Neural cell (in vitro differentiated cells): ENCODE data around the gene DISP3. TPM values are rescaled to one million over a fixed set of nuclear protein-coding genes. Genes with fewer than 3 reads are reported as not detected.

Experiments used
- H2AFZ ChIP-seq: fragments of 200-600, 300-800 bp; sonication (generic), shearing (Covaris generic); 2 replicates; pipeline ENCODE4 v1.6.0; 2014; ENCODE audit warnings: low read depth, mild to moderate bottlenecking, antibody characterized with exemption, low read length, moderate library complexity
- H3F3A ChIP-seq: fragments of 200-600 bp; shearing (Covaris generic); 2 replicates; pipeline ENCODE4 v1.6.1; 2016; ENCODE audit warnings: mild to moderate bottlenecking, moderate library complexity, mixed read lengths, antibody characterized with exemption, low read length; ENCODE audit not compliant: insufficient read depth, poor library complexity, severe bottlenecking
- H3K27ac ChIP-seq: fragments of 200-600, 300-800 bp; sonication (generic), shearing (Covaris generic); 2 replicates; pipeline ENCODE4 v1.5.1; 2014; ENCODE audit warnings: mild to moderate bottlenecking, low read length, moderate library complexity
- H3K27me3 ChIP-seq: fragments of 300-800, 200-600 bp; sonication (generic), shearing (Covaris generic); 2 replicates; pipeline ENCODE4 v1.6.0; 2014; ENCODE audit warnings: mild to moderate bottlenecking, low read depth, low read length, moderate library complexity; ENCODE audit not compliant: insufficient read depth
- H3K36me3 ChIP-seq: fragments of 300-800, 200-600 bp; sonication (generic), shearing (Covaris generic); 2 replicates; pipeline ENCODE4 v1.5.1; 2014; ENCODE audit warnings: mild to moderate bottlenecking, antibody characterized with exemption, low read length, moderate library complexity; ENCODE audit not compliant: insufficient read depth
- H3K4me2 ChIP-seq: fragments of 300-800, 200-600 bp; sonication (generic), shearing (Covaris generic); 2 replicates; pipeline ENCODE4 v1.6.0; 2014; ENCODE audit warnings: mild to moderate bottlenecking, low read length
- H3K4me3 ChIP-seq: fragments of 300-800, 200-600 bp; sonication (generic), shearing (Covaris generic); 2 replicates; pipeline ENCODE4 v1.5.1; 2014; ENCODE audit warnings: mild to moderate bottlenecking, low read length, moderate library complexity
- H3K79me2 ChIP-seq: fragments of 200-600 bp; shearing (Covaris generic); replicated peaks from 2 replicates; pipeline ENCODE4 v1.6.0; 2014; ENCODE audit warnings: mild to moderate bottlenecking, low read length, moderate library complexity; ENCODE audit not compliant: insufficient read depth
- H3K9ac ChIP-seq: fragments of 300-800, 200-600 bp; sonication (generic), shearing (Covaris generic); 2 replicates; pipeline ENCODE4 v1.6.1; 2016; ENCODE audit warnings: mild to moderate bottlenecking, low read length, mixed read lengths
- H3K9me2 ChIP-seq: fragments of 200-600 bp; shearing (Covaris generic); 2 replicates; pipeline ENCODE4 v1.6.1; 2016; ENCODE audit warnings: mild to moderate bottlenecking, low read length, mixed read lengths; ENCODE audit not compliant: insufficient read depth
- H3K9me3 ChIP-seq: fragments of 200-600, 300-800 bp; sonication (generic), shearing (Covaris generic); 2 replicates; pipeline ENCODE4 v1.6.1; 2016; ENCODE audit warnings: mild to moderate bottlenecking, mixed run types, low read length, moderate library complexity, mixed read lengths
- H4K20me1 ChIP-seq: fragments of 200-600 bp; shearing (Covaris generic); 2 replicates; pipeline ENCODE4 v1.6.1; 2016; ENCODE audit warnings: mild to moderate bottlenecking, mixed run types; ENCODE audit not compliant: insufficient read depth
- CTCF ChIP-seq: fragments of 450-650 bp; IDR thresholded peaks from 2 replicates; pipeline ENCODE4 v1.5.1; 2014; ENCODE audit warnings: antibody characterized with exemption, mild to moderate bottlenecking, moderate library complexity; ENCODE audit not compliant: poor library complexity, severe bottlenecking
- EZH2 ChIP-seq: fragments of 200-600, 300-800 bp; shearing (Covaris generic), sonication (generic); IDR thresholded peaks from 2 replicates; pipeline ENCODE4 v1.6.1; 2014; ENCODE audit warnings: antibody characterized with exemption, low read length, borderline replicate concordance, mild to moderate bottlenecking; ENCODE audit not compliant: insufficient read depth, poor library complexity, severe bottlenecking
- RAD21 ChIP-seq: fragments of 450-650 bp; conservative IDR thresholded peaks from 2 replicates; pipeline ENCODE4 v1.6.1; 2014; ENCODE audit warnings: antibody characterized with exemption, mild to moderate bottlenecking, moderate library complexity
- REST ChIP-seq: IDR thresholded peaks from 2 replicates; pipeline ENCODE4 v1.6.1; 2012; ENCODE audit warnings: borderline replicate concordance
- TAF1 ChIP-seq: IDR thresholded peaks from 2 replicates; pipeline ENCODE4 v1.6.1; 2012; ENCODE audit warnings: low read depth
- polyA plus RNA-seq: library from polyadenylated mRNA; depleted of rRNA; stranded (reverse); fragments of >200 nt; gene quantifications from 2 replicates; pipeline ENCODE4 v1.2.3, GENCODE V29; 2014

The DISP3 gene
- polyA plus RNA-seq, 1 donor from 2014 or later, result 14.9 TPM

DNA sequence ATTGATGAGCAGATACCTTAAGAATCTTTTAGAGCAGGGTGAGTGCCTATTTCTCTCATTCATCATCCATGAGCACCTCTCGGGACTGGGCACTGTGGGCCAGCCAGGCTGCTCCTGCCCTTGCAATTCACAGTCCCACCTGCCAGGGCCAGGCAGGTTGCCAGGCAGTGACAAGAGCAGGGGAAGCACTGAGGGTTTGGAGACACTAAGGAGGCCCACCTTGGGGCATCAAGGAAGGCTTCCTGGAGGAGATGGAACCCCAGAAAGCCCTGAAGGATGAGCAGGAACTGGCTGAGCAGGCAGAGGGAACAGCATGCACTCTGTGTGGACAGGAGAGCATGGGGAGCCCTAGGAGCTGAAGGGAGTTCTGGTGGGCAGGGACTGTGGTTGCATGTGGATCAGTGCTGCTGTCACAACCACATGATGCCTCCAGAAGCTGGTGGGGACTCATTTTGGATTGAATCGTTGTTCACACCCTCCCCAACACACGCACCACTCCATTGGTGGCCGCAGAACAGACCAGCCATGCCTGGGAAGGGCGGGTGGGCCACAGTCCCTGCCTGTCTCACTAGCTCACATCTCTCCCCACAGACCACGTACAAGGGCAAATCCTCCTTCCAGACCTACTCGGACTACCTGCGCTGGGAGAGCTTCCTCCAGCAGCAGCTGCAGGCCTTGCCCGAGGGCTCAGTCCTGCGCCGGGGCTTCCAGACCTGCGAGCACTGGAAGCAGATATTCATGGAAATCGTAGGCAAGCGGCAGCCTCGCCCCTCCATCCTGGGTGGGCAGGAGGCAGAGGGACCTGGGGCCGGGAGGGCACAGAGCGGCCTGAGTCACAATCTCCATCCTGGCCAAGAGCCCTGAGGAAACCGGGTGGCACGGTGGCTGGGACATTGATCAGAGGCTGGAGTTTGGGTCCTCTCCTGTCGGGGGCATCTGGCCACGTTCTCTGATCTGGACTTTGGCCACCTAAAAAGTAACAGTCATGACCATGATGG is 55.1 kb downstream of the DISP3 start:
- no peak for TF ChIP-seq CTCF

DNA sequence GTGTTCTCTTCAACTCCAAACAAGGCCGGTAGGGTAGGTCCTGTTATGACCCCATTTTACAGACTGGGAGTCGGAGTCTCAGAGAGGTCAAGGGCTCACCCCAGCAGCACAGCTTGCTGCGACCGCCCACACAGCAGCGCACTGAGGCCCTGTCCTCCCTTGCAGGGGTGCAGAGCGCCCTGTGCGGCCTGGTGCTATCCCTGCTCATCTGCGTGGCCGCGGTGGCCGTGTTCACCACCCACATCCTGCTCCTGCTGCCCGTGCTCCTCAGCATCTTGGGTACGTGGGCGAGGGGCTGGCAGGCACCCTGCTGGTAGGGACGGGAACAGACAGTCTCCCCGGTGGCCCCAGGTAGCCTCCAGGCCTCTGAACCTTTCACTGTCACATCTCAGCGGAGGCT is 55.9 kb downstream of the DISP3 start:
- Histone ChIP-seq H3K36me3 (no peaks in the 10 kb centered on the region), H4K20me1 (no peaks in the 10 kb centered on the region), H3K4me3 (no peak overlapping the region), H3F3A (no peaks in the 10 kb centered on the region), H3K9me3 (no peaks in the 10 kb centered on the region), H3K9me2 (no peaks in the 10 kb centered on the region), H3K27me3 (no peaks in the 10 kb centered on the region), H3K27ac (no peak overlapping the region), H3K4me2 (no peak overlapping the region), H3K79me2 (no peaks in the 10 kb centered on the region), H2AFZ (no peak overlapping the region), H3K9ac (no peak overlapping the region)
- TF ChIP-seq CTCF (no peak), TAF1 (no peak), RAD21 (no peak), EZH2 (no peak)

More for the DNA sequence above, 55.1 kb downstream of the DISP3 start:
- H3K27ac ChIP-seq, result no peak overlapping the region
- no peaks in the 10 kb centered on the region for H4K20me1 ChIP-seq
- H3K9me3 ChIP-seq, result no peaks in the 10 kb centered on the region
- H3K27me3 ChIP-seq, result no peaks in the 10 kb centered on the region
- H3K4me2 ChIP-seq, result no peak overlapping the region
- H3F3A ChIP-seq, result no peaks in the 10 kb centered on the region
- no peak overlapping the region for H3K4me3 ChIP-seq
- H3K79me2 ChIP-seq, result no peaks in the 10 kb centered on the region
- no peak overlapping the region for H3K9ac ChIP-seq
- H3K9me2 ChIP-seq, result no peaks in the 10 kb centered on the region
- no peak overlapping the region for H2AFZ ChIP-seq
- no peaks in the 10 kb centered on the region for H3K36me3 ChIP-seq

DNA sequence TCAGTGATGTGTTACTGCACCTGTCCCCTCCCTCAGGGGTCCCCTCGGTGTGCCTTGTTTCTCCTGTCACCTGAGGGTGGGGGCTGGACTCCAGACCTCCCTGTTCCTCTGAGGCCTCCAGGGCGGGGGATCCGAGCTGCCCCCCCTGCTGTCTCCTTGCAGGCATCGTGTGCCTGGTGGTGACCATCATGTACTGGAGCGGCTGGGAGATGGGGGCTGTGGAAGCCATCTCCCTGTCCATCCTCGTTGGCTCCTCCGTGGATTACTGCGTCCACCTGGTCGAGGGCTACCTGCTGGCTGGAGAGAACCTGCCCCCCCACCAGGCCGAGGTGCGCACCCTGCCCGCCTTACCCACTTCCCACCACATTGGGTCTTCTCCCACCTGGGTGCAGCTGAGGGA is 56.4 kb downstream of the DISP3 start:
- Histone ChIP-seq H3K9me2 (no peaks in the 10 kb centered on the region), H3F3A (no peaks in the 10 kb centered on the region), H3K79me2 (no peaks in the 10 kb centered on the region), H3K9ac (no peak overlapping the region), H3K36me3 (no peaks in the 10 kb centered on the region), H3K9me3 (no peaks in the 10 kb centered on the region), H4K20me1 (no peaks in the 10 kb centered on the region), H3K4me2 (no peak overlapping the region), H3K27me3 (no peaks in the 10 kb centered on the region), H3K4me3 (no peak overlapping the region), H2AFZ (no peak overlapping the region), H3K27ac (no peak overlapping the region)
- no peak for TF ChIP-seq TAF1
- TF ChIP-seq REST, result no peak
